GM12878 (cell line): ENCODE data around the gene CGB2. TPM values are rescaled to one million over a fixed set of nuclear protein-coding genes. Genes with fewer than 3 reads are reported as not detected.
"Not testable (repeated sequence)": the region's sequence is repeated elsewhere in the genome, so short reads cannot be mapped to it uniquely, and the experiment has no call there.

Experiments
- ATAC-seq: fragments of 200-7000 bp; cut with Tn5 transposase; 3 replicates; pipeline ENCODE4 v1.9.1; 2020; ENCODE audit warnings: mild to moderate bottlenecking, moderate library complexity
- BruUV-seq: library from RNA; stranded (reverse); fragments of 400-500 nt; replicated peaks from 2 replicates; lab custom pipeline; 2021; lab: Mats Ljungman, UMichigan
- CTCF ChIA-PET: fragments of 300-600 bp; sonication (Branson Sonifier 250); formaldehyde crosslinking; extraction: SDS; loops from one replicate; lab custom pipeline; 2021; ENCODE audit warnings: inconsistent platforms; lab: Yijun Ruan, JAX
- POLR2A ChIA-PET: fragments of 350-600 bp; formaldehyde crosslinking; extraction: SDS; loops from one replicate; lab custom pipeline; 2021; ENCODE audit warnings: inconsistent platforms; lab: Charles Lee
- RAD21 ChIA-PET: fragments of 300-600 bp; sonication (Branson Sonifier 250); formaldehyde crosslinking; loops from one replicate; lab custom pipeline; 2023; ENCODE audit warnings: antibody characterized with exemption; ENCODE audit not compliant: unreplicated experiment; lab: Charles Lee
- SMC1A ChIA-PET: fragments of 300-600 bp; sonication (Branson Sonifier 250); formaldehyde crosslinking; loops from one replicate; lab custom pipeline; 2023; ENCODE audit not compliant: unreplicated experiment, uncharacterized antibody; lab: Charles Lee
- DNase-seq: peaks from one replicate; pipeline ENCODE4 v3.0.0-alpha.2; 2011; ENCODE audit warnings: low read depth, low spot score
- FAIRE-seq: peaks from 3 replicates; lab custom pipeline; 2011; peaks lifted over from hg19 to GRCh38; lab: Jason Lieb, UNC
- H2AFZ ChIP-seq: 2 replicates; pipeline ENCODE4 v1.6.0; 2011; ENCODE audit warnings: low read depth, low read length, control low read depth; ENCODE audit not compliant: control insufficient read depth
- H3K27ac ChIP-seq: 2 replicates; pipeline ENCODE4 v1.5.1; 2011; ENCODE audit warnings: control low read depth; ENCODE audit not compliant: control insufficient read depth, insufficient read depth
- H3K27me3 ChIP-seq, 2 experiments: replicated peaks in 1 of 2; 2 replicates each; pipeline versions ENCODE4 v1.6.0 to v1.6.1; 2011; ENCODE audit warnings: low read length in 1 of 2; ENCODE audit not compliant: control insufficient read depth in 2 of 2, insufficient read depth in 2 of 2
- H3K36me3 ChIP-seq, 2 experiments: 2 replicates each; pipeline ENCODE4 v1.5.1; 2011; ENCODE audit warnings: low read length in 1 of 2; ENCODE audit not compliant: control insufficient read depth in 2 of 2, insufficient read depth in 2 of 2
- H3K4me1 ChIP-seq: 2 replicates; pipeline ENCODE4 v1.6.1; 2011; ENCODE audit warnings: mild to moderate bottlenecking, low read length, moderate library complexity, mixed read lengths; ENCODE audit not compliant: control insufficient read depth, insufficient read depth
- H3K4me2 ChIP-seq: 2 replicates; pipeline ENCODE4 v1.6.0; 2011; ENCODE audit warnings: control low read depth; ENCODE audit not compliant: control insufficient read depth, insufficient read depth
- H3K4me3 ChIP-seq: fragments of 200-600 bp; sonication (generic); 2 replicates; pipeline ENCODE4 v1.5.1; 2016
- H3K79me2 ChIP-seq: 2 replicates; pipeline ENCODE4 v1.6.0; 2011; ENCODE audit warnings: low read length; ENCODE audit not compliant: control insufficient read depth, insufficient read depth
- H3K9ac ChIP-seq: 2 replicates; pipeline ENCODE4 v1.8.0; 2011; ENCODE audit warnings: low read length, control low read depth, mixed read lengths; ENCODE audit not compliant: control insufficient read depth, insufficient read depth
- H3K9me3 ChIP-seq: replicated peaks from 3 replicates; pipeline ENCODE4 v1.5.1; 2011; ENCODE audit warnings: mild to moderate bottlenecking, low read length; ENCODE audit not compliant: control insufficient read depth, insufficient read depth
- H4K20me1 ChIP-seq: 2 replicates; pipeline ENCODE4 v1.6.0; 2011; ENCODE audit not compliant: control insufficient read depth, insufficient read depth
- WGBS: methylation state at CpG from one replicate; pipeline ENCODE4 v1.1.6; 2016; ENCODE audit warnings: low lambda C conversion rate; ENCODE audit not compliant: insufficient replicate concordance, insufficient coverage; ENCODE audit errors: missing lambda C conversion rate; 5-methylcytosine and 5-hydroxymethylcytosine counted together
- in situ Hi-C: fragments of 300-500 bp; cut with MboI; formaldehyde crosslinking; loops from 9 replicates; pipeline ENCODE4 v1.14.3; 2018; ENCODE audit warnings: mixed read lengths
- intact Hi-C: fragments of 100-400 bp; cut with micrococcal nuclease; formaldehyde crosslinking; loops from one replicate; pipeline ENCODE4 v1.14.2; 2022; ENCODE audit not compliant: unreplicated experiment
- polyA plus RNA-seq, 11 experiments: library from polyadenylated mRNA; depleted of rRNA in 4 of 11; unstranded in 6 of 11; stranded (reverse) in 5 of 11; fragments of >200 nt; fragmentation: Nextera tagmentation in 4 of 11; fragmentation: Illumina TruSeq in 1 of 11; extraction: Ambion mirVana in 4 of 11; extraction: Trizol in 1 of 11; gene quantifications; 1 replicate in 1 of 11; 2 replicates in 10 of 11; pipeline versions ENCODE4 v1.2.1 to v1.2.3, GENCODE V29; 2011 to 2016; ENCODE audit warnings: inconsistent platforms in 2 of 11, missing spikeins in 2 of 11, low read depth in 1 of 11
- total RNA-seq, 4 experiments: library from RNA; depleted of rRNA in 3 of 4; stranded (reverse); fragments of >200 nt in 3 of 4; fragmentation: Illumina TruSeq in 1 of 4; extraction: Trizol in 1 of 4; gene quantifications; 2 replicates each; pipeline versions ENCODE4 v1.2.1 to v1.2.3, GENCODE V29; 2013 to 2021
- TF ChIP-seq, protein P1 (sequence below): IDR thresholded peaks from 2 replicates; pipeline ENCODE4 v1.6.1; 2011; ENCODE audit warnings: borderline replicate concordance, low read depth, mild to moderate bottlenecking, moderate library complexity, low read length; ENCODE audit not compliant: insufficient read depth, poor library complexity, severe bottlenecking

CGB2 gene
- total and polyA plus RNA-seq, 10 of the 15 experiments (the other 5 are each of a cell fraction or from before 2014, with no cell fraction given): 0.20 to 0.37 TPM; not detected in 8

DNA sequence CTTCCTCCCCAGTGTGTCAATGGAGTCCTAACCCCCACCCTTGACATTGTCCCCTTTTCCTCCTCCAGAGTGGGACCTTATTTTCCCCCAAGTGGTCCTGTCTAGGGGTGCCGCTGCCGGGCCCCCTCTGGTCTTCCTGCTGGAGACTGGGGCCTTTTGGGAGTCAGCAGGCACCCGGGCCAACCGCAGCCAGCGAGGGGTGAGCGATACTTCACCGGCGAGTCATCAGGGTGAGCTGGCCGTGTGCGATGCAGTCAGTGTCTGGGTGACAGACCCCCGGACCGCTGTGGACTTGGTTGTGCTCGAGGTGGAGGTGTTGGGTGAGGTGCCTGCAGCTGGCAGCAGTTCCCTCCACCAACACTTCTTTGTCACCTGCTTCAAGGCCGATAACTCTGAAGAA is 1.9 kb upstream of the CGB2 start:
- intact Hi-C loops, in situ Hi-C loops, FAIRE-seq, H3K9ac ChIP-seq, H3K4me1 ChIP-seq, BruUV-seq, H4K20me1 ChIP-seq, H3K27ac ChIP-seq, H3K36me3 ChIP-seq, ATAC-seq, DNase-seq, H3K9me3 ChIP-seq, SMC1A ChIA-PET, H3K27me3 ChIP-seq, H3K4me2 ChIP-seq, H3K4me3 ChIP-seq, POLR2A ChIA-PET, H2AFZ ChIP-seq, H3K79me2 ChIP-seq, RAD21 ChIA-PET: not testable (repeated sequence)
- CTCF ChIA-PET: interaction anchor here (0.6 to 1.0 kb wide), 2 partner anchors 32 to 193 kb away, joined by 3 read pairs; partner anchors contain the start of gene HSD17B14
- TF ChIP-seq, protein P1, sequence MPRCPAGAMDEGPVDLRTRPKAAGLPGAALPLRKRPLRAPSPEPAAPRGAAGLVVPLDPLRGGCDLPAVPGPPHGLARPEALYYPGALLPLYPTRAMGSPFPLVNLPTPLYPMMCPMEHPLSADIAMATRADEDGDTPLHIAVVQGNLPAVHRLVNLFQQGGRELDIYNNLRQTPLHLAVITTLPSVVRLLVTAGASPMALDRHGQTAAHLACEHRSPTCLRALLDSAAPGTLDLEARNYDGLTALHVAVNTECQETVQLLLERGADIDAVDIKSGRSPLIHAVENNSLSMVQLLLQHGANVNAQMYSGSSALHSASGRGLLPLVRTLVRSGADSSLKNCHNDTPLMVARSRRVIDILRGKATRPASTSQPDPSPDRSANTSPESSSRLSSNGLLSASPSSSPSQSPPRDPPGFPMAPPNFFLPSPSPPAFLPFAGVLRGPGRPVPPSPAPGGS: peak; percentile 37
- WGBS: 51% methylated on average over 14 of the region's 14 CpGs

DNA sequence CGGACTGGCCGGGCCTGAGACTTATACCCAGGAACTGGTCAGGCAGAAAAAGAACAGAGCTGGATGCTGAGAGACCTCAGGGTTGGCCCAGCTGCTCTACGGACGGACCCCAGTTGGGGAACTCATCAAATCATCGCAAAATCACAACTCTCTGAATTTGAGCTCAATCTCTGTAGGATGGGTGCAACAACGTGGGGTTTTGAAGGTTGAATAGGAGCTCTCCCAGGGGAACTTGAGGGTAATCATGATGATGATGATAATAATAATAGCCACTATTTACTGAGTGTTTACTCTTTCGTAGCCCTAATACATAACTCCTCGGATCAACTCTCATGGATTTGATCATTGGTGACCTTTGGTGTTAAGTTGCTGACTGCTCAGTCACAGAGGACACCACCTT is 1.4 kb upstream of the CGB2 start:
- H3K9me3 ChIP-seq, intact Hi-C loops, H3K36me3 ChIP-seq, H2AFZ ChIP-seq, POLR2A ChIA-PET, DNase-seq, ATAC-seq, in situ Hi-C loops, H3K4me2 ChIP-seq, H4K20me1 ChIP-seq, FAIRE-seq, H3K4me1 ChIP-seq, SMC1A ChIA-PET, H3K9ac ChIP-seq, RAD21 ChIA-PET, H3K4me3 ChIP-seq, BruUV-seq, H3K27ac ChIP-seq, H3K27me3 ChIP-seq, H3K79me2 ChIP-seq: not testable (repeated sequence)
- CTCF ChIA-PET: interaction anchor here (0.6 to 1.0 kb wide), 2 partner anchors 33 to 194 kb away, joined by 3 read pairs; partner anchors contain the start of gene HSD17B14
- WGBS: 46% methylated on average over 6 of the region's 8 CpGs
